ENCODE measurements around the gene PRLHR.

GRCh38 chr10:118583611-118584010 lies 11.8 kb downstream of the PRLHR start:
- TF ChIP-seq, protein P1, sequence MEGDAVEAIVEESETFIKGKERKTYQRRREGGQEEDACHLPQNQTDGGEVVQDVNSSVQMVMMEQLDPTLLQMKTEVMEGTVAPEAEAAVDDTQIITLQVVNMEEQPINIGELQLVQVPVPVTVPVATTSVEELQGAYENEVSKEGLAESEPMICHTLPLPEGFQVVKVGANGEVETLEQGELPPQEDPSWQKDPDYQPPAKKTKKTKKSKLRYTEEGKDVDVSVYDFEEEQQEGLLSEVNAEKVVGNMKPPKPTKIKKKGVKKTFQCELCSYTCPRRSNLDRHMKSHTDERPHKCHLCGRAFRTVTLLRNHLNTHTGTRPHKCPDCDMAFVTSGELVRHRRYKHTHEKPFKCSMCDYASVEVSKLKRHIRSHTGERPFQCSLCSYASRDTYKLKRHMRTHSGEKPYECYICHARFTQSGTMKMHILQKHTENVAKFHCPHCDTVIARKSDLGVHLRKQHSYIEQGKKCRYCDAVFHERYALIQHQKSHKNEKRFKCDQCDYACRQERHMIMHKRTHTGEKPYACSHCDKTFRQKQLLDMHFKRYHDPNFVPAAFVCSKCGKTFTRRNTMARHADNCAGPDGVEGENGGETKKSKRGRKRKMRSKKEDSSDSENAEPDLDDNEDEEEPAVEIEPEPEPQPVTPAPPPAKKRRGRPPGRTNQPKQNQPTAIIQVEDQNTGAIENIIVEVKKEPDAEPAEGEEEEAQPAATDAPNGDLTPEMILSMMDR (IDR thresholded peaks at IDR 0.05; ENCODE audit: low read depth, low read length, poor library complexity, severe bottlenecking) = no peak
- no peak for TF ChIP-seq EZH2phosphoT487 (IDR thresholded peaks at IDR 0.05; ENCODE audit: borderline replicate concordance, low read length)

All from DOHH2 (cell line).